ENCODE data around the gene PTTG1IP2.

DNA sequence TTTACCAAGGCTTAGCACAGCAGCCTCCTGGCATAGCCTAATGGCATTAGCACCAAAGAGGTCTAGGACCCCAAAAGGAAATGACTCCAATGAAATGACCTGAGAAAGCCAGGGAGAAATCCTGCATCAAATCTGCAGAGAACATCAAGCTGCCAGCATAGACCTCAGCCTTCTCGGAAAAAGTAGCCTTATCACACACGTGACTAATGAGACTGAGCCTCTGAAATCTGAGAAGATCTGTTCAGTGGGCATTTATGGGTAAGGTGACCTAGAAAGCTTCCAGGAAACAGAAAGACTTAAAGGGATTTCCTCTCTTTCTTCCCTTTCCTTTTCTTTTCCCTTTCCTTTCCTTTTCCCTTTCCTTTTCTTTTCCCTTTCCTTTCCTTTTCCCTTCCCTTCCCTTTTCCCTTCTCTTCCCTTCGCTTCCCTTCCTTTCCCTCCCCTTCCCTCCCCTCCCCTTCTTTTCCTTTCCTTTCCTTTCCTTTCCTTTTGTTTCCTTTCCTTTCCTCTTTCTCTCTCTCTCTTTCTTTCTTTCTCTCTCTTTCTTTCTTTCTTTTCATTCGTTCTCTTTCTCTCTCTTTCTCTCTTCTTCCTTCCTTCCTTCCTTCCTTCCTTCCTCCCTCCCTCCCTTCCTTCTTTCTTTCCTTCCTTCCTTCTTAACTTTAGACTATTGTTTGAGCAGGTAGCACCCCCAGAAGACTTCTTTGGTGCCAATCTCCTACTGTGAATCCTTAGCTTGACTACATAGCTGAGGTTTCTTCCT, 23.1 kb upstream of the PTTG1IP2 start:
- TF ChIP-seq, protein P1, sequence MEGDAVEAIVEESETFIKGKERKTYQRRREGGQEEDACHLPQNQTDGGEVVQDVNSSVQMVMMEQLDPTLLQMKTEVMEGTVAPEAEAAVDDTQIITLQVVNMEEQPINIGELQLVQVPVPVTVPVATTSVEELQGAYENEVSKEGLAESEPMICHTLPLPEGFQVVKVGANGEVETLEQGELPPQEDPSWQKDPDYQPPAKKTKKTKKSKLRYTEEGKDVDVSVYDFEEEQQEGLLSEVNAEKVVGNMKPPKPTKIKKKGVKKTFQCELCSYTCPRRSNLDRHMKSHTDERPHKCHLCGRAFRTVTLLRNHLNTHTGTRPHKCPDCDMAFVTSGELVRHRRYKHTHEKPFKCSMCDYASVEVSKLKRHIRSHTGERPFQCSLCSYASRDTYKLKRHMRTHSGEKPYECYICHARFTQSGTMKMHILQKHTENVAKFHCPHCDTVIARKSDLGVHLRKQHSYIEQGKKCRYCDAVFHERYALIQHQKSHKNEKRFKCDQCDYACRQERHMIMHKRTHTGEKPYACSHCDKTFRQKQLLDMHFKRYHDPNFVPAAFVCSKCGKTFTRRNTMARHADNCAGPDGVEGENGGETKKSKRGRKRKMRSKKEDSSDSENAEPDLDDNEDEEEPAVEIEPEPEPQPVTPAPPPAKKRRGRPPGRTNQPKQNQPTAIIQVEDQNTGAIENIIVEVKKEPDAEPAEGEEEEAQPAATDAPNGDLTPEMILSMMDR (IDR thresholded peaks at IDR 0.05) = no peak
- no peak for TF ChIP-seq ZFX (IDR thresholded peaks at IDR 0.05; ENCODE audit: borderline replicate concordance)
